ENCODE results near the gene SLC22A3.
"Not testable (repeated sequence)": the region's sequence is repeated elsewhere in the genome, so short reads cannot be mapped to it uniquely, and the experiment has no call there.

The SLC22A3 gene

GRCh38 chr6:160442151-160442550 lies 94.0 kb downstream of the SLC22A3 start:
- H3K4me3 ChIP-seq (ENCODE audit: low read depth, low read length), result no peak overlapping the region

DNA sequence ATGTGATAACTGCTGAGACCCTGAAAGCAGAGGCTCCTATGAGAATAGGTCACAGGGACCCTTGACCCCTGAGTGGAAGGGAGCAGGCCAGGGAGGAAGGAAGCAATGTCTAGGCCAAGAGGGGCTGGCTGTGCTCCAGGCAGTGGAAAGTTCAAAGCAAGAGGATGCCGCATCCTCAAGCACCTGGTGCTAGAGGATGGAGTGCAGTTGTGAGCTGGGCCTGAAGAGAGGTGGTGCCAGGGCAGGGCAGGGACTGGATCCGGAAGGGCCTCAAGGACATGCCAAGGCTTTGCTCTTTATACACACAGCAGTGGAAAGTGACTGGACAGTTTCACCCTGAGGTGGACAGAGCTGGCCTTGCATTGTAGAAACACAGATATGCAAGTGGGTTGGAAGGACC lies 97.0 kb downstream of the SLC22A3 start:
- H3K4me3 ChIP-seq (ENCODE audit: low read depth, low read length), result no peak overlapping the region
- no peak overlapping the region for H3K27ac ChIP-seq (ENCODE audit: low read depth, low read length)
- no peaks in the 10 kb centered on the region for H3K27me3 ChIP-seq (ENCODE audit: control insufficient read depth, insufficient read depth, low read length)
- no peaks in the 10 kb centered on the region for H3K36me3 ChIP-seq (ENCODE audit: control insufficient read depth, insufficient read depth, low read length)
- H3K9ac ChIP-seq (ENCODE audit: low read depth, low read length), result no peak overlapping the region
- H3K4me1 ChIP-seq (ENCODE audit: control insufficient read depth, insufficient read depth, low read length), result no peaks in the 10 kb centered on the region
- H3K9me3 ChIP-seq (ENCODE audit: control insufficient read depth, insufficient read depth, low read length), result no peaks in the 10 kb centered on the region

More at GRCh38 chr6:160442151-160442550, 94.0 kb downstream of the SLC22A3 start:
- no peaks in the 10 kb centered on the region for H3K36me3 ChIP-seq (ENCODE audit: control insufficient read depth, insufficient read depth, low read length)
- no peak overlapping the region for H3K27ac ChIP-seq (ENCODE audit: low read depth, low read length)
- H3K9ac ChIP-seq (ENCODE audit: low read depth, low read length), result no peak overlapping the region
- no peaks in the 10 kb centered on the region for H3K9me3 ChIP-seq (ENCODE audit: control insufficient read depth, insufficient read depth, low read length)
- H3K4me1 ChIP-seq (ENCODE audit: control insufficient read depth, insufficient read depth, low read length), result peaks cover 6% of the 10 kb centered on the region; the same call in 1 of the 2 replicates
- H3K27me3 ChIP-seq (ENCODE audit: control insufficient read depth, insufficient read depth, low read length), result no peaks in the 10 kb centered on the region

DNA sequence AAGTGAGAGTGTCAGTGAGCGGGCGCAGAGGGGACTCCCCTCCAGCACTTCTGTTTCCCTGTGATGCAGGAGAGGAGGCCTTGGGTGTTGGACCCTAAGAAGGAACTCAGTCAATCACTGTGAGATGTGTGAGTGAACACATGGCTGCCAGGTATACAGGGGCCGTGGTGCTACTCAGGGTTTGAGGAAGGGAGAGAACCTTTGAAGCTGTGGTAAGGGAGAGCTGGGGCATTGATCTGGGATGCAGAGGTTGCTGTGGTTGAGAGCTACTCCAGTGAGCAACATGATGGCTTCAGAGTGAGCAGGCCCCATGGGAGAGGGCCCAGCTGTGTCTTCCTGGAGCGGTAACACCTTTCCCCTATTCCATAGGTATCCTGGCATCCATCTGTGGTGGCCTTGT lies 99.2 kb downstream of the SLC22A3 start:
- H3K4me3 ChIP-seq (ENCODE audit: low read depth, low read length), result no peak overlapping the region
- no peaks in the 10 kb centered on the region for H3K4me1 ChIP-seq (ENCODE audit: control insufficient read depth, insufficient read depth, low read length)
- H3K27me3 ChIP-seq (ENCODE audit: control insufficient read depth, insufficient read depth, low read length), result no peaks in the 10 kb centered on the region
- H3K9ac ChIP-seq (ENCODE audit: low read depth, low read length), result no peak overlapping the region
- no peaks in the 10 kb centered on the region for H3K36me3 ChIP-seq (ENCODE audit: control insufficient read depth, insufficient read depth, low read length)
- no peaks in the 10 kb centered on the region for H3K9me3 ChIP-seq (ENCODE audit: control insufficient read depth, insufficient read depth, low read length)
- no peak overlapping the region for H3K27ac ChIP-seq (ENCODE audit: low read depth, low read length)

GRCh38 chr6:160449787-160450186 lies 101.6 kb downstream of the SLC22A3 start:
- H3K36me3 ChIP-seq (ENCODE audit: control insufficient read depth, insufficient read depth, low read length); H3K27ac ChIP-seq (ENCODE audit: low read depth, low read length); H3K9ac ChIP-seq (ENCODE audit: low read depth, low read length); H3K27me3 ChIP-seq (ENCODE audit: control insufficient read depth, insufficient read depth, low read length); H3K4me1 ChIP-seq (ENCODE audit: control insufficient read depth, insufficient read depth, low read length); H3K4me3 ChIP-seq (ENCODE audit: low read depth, low read length); H3K9me3 ChIP-seq (ENCODE audit: control insufficient read depth, insufficient read depth, low read length): not testable (repeated sequence)

- no peaks in the 10 kb centered on the region for H3K9me3 ChIP-seq (ENCODE audit: control insufficient read depth, insufficient read depth, low read length)
- no peak overlapping the region for H3K9ac ChIP-seq (ENCODE audit: low read depth, low read length)
- H3K4me1 ChIP-seq (ENCODE audit: control insufficient read depth, insufficient read depth, low read length), result peaks cover 4% of the 10 kb centered on the region; the same call in 1 of the 2 replicates
- no peak overlapping the region for H3K4me3 ChIP-seq (ENCODE audit: low read depth, low read length)
- no peaks in the 10 kb centered on the region for H3K36me3 ChIP-seq (ENCODE audit: control insufficient read depth, insufficient read depth, low read length)
- no peaks in the 10 kb centered on the region for H3K27me3 ChIP-seq (ENCODE audit: control insufficient read depth, insufficient read depth, low read length)
- no peak overlapping the region for H3K27ac ChIP-seq (ENCODE audit: low read depth, low read length)
Observed at GRCh38 chr6:160450849-160451248, 102.7 kb downstream of the SLC22A3 start.

DNA sequence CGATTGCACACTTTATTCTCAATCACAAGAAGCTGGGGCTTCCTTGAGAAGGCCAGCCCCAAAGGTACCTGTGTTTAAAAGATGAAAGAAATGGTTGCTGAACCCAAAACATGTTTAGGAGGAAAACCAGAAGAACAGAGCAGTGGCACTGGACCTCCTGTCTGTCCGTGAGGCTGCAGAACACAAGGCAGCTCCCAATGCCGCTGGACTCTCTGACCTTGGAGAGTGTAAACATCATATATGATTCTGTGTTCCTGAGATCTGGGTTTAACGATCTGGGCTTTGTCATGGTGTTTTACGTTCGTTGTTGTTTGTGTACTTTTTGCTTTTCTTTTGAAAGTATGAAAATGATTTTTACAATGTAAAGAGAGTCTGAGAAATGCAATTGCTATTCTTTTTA lies 106.1 kb downstream of the SLC22A3 start:
- Histone ChIP-seq H3K4me3 (ENCODE audit: low read depth, low read length) (no peak overlapping the region), H3K27ac (ENCODE audit: low read depth, low read length) (no peak overlapping the region), H3K9me3 (ENCODE audit: control insufficient read depth, insufficient read depth, low read length) (no peaks in the 10 kb centered on the region), H3K9ac (ENCODE audit: low read depth, low read length) (no peak overlapping the region), H3K27me3 (ENCODE audit: control insufficient read depth, insufficient read depth, low read length) (no peaks in the 10 kb centered on the region), H3K36me3 (ENCODE audit: control insufficient read depth, insufficient read depth, low read length) (no peaks in the 10 kb centered on the region), H3K4me1 (ENCODE audit: control insufficient read depth, insufficient read depth, low read length) (peaks cover 5% of the 10 kb centered on the region; the same call in 1 of the 2 replicates)

- Histone ChIP-seq H3K27ac (ENCODE audit: low read depth, low read length) (peak overlapping the region; percentile 24), H3K4me1 (ENCODE audit: control insufficient read depth, insufficient read depth, low read length) (peaks cover 5% of the 10 kb centered on the region; the same call in 1 of the 2 replicates), H3K4me3 (ENCODE audit: low read depth, low read length) (no peak overlapping the region), H3K9ac (ENCODE audit: low read depth, low read length) (no peak overlapping the region), H3K9me3 (ENCODE audit: control insufficient read depth, insufficient read depth, low read length) (no peaks in the 10 kb centered on the region), H3K27me3 (ENCODE audit: control insufficient read depth, insufficient read depth, low read length) (no peaks in the 10 kb centered on the region), H3K36me3 (ENCODE audit: control insufficient read depth, insufficient read depth, low read length) (no peaks in the 10 kb centered on the region)
Observed at GRCh38 chr6:160455081-160455480, 106.9 kb downstream of the SLC22A3 start.

DNA sequence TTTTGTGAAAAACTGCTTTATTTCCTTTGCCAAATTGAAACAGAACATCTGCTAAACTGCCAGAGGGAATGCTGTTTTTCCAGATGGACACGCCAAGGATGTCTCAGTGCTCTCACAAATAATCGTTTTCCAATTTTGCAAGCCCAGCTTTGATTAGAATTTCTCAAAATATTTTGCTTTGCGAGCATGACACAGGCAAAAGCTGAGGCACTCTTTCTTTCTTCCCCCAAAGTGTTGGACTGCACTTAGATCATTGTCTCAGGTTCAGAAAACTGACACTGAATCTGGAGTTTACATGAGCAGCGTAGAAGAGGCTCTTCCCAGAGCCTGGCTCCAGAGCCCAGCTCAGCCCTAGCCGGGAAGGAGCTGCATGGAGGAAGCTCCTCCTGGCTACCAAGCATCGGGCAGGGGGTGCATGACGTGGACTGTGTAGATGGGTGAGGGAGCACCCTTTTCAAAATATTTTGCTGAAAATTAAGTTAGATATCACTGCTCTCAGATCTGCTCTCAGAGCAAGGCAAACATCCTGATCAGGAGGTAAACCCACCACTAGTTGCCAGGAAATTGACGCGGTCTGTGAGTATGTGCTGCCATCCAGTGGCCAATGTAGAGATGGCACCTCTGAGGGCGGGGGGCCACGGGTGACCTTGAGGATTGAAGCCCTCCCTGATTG lies 107.5 kb downstream of the SLC22A3 start:
- H3K36me3 ChIP-seq (ENCODE audit: control insufficient read depth, insufficient read depth, low read length), result no peaks in the 10 kb centered on the region
- peaks cover 5% of the 10 kb centered on the region; the same call in 1 of the 2 replicates for H3K4me1 ChIP-seq (ENCODE audit: control insufficient read depth, insufficient read depth, low read length)
- H3K4me3 ChIP-seq (ENCODE audit: low read depth, low read length), result no peak overlapping the region
- H3K27ac ChIP-seq (ENCODE audit: low read depth, low read length), result peak overlapping the region; percentile 24
- no peak overlapping the region for H3K9ac ChIP-seq (ENCODE audit: low read depth, low read length)
- H3K9me3 ChIP-seq (ENCODE audit: control insufficient read depth, insufficient read depth, low read length), result no peaks in the 10 kb centered on the region
- H3K27me3 ChIP-seq (ENCODE audit: control insufficient read depth, insufficient read depth, low read length), result no peaks in the 10 kb centered on the region

DNA sequence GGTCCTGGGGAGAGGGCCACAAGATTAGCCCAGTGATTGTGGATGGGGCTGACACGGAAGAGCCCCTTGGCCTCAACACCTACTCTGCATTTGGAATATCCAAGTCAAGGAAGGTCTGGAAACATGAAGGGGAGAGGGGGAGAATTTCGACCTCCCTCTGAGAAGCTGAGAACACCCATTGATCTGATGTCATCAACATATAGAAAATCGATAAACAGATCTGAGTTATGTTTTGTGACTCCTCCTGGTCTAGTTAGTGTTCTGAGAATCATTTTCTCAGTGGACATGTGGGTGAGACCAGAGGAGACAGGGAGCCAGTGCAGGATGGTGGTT lies 108.0 kb downstream of the SLC22A3 start:
- Histone ChIP-seq H3K4me3 (ENCODE audit: low read depth, low read length) (no peak overlapping the region), H3K27ac (ENCODE audit: low read depth, low read length) (no peak overlapping the region), H3K4me1 (ENCODE audit: control insufficient read depth, insufficient read depth, low read length) (peaks cover 5% of the 10 kb centered on the region; the same call in 1 of the 2 replicates), H3K27me3 (ENCODE audit: control insufficient read depth, insufficient read depth, low read length) (no peaks in the 10 kb centered on the region), H3K9me3 (ENCODE audit: control insufficient read depth, insufficient read depth, low read length) (no peaks in the 10 kb centered on the region), H3K9ac (ENCODE audit: low read depth, low read length) (no peak overlapping the region), H3K36me3 (ENCODE audit: control insufficient read depth, insufficient read depth, low read length) (no peaks in the 10 kb centered on the region)

GRCh38 chr6:160457823-160458222 lies 109.6 kb downstream of the SLC22A3 start:
- H3K27me3 ChIP-seq (ENCODE audit: control insufficient read depth, insufficient read depth, low read length), result no peaks in the 10 kb centered on the region
- H3K4me3 ChIP-seq (ENCODE audit: low read depth, low read length), result no peak overlapping the region
- peaks cover 5% of the 10 kb centered on the region; the same call in 1 of the 2 replicates for H3K4me1 ChIP-seq (ENCODE audit: control insufficient read depth, insufficient read depth, low read length)
- no peak overlapping the region for H3K9ac ChIP-seq (ENCODE audit: low read depth, low read length)
- H3K27ac ChIP-seq (ENCODE audit: low read depth, low read length), result no peak overlapping the region
- no peaks in the 10 kb centered on the region for H3K9me3 ChIP-seq (ENCODE audit: control insufficient read depth, insufficient read depth, low read length)
- no peaks in the 10 kb centered on the region for H3K36me3 ChIP-seq (ENCODE audit: control insufficient read depth, insufficient read depth, low read length)

- Histone ChIP-seq H3K4me3 (ENCODE audit: low read depth, low read length) (no peak overlapping the region), H3K27me3 (ENCODE audit: control insufficient read depth, insufficient read depth, low read length) (no peaks in the 10 kb centered on the region), H3K9ac (ENCODE audit: low read depth, low read length) (no peak overlapping the region), H3K4me1 (ENCODE audit: control insufficient read depth, insufficient read depth, low read length) (no peaks in the 10 kb centered on the region), H3K9me3 (ENCODE audit: control insufficient read depth, insufficient read depth, low read length) (no peaks in the 10 kb centered on the region), H3K36me3 (ENCODE audit: control insufficient read depth, insufficient read depth, low read length) (no peaks in the 10 kb centered on the region), H3K27ac (ENCODE audit: low read depth, low read length) (no peak overlapping the region)
Observed at GRCh38 chr6:160461641-160462040, 113.5 kb downstream of the SLC22A3 start.

Data from HUES48 (cell line).